ENCODE data around the gene RALGPS2.
"Not testable (repeated sequence)": the region's sequence is repeated elsewhere in the genome, so short reads cannot be mapped to it uniquely, and the experiment has no call there.

The RALGPS2 gene

GRCh38 chr1:178724376-178724727 is 692 bp upstream of the RALGPS2 start:
- DNase-seq (ENCODE audit: low read depth) = no peak

- DNase-seq (ENCODE audit: low read depth) = no peak
Measured at GRCh38 chr1:178725466-178726086, 532 bp downstream of the RALGPS2 start.

- no peak for DNase-seq (ENCODE audit: low read depth)
Measured at GRCh38 chr1:178726087-178726517, 1.1 kb downstream of the RALGPS2 start.

- DNase-seq (ENCODE audit: low read depth) = no peak
Measured at GRCh38 chr1:178726545-178726944, 1.5 kb downstream of the RALGPS2 start.

GRCh38 chr1:178727014-178727895 is 2.2 kb downstream of the RALGPS2 start:
- no peak for DNase-seq (ENCODE audit: low read depth)

- DNase-seq (ENCODE audit: low read depth) = no peak
Measured at GRCh38 chr1:178733972-178734371, 8.9 kb downstream of the RALGPS2 start.

GRCh38 chr1:178738780-178739179 is 13.7 kb downstream of the RALGPS2 start:
- DNase-seq (ENCODE audit: low read depth) = no peak

GRCh38 chr1:178739285-178740045 is 14.4 kb downstream of the RALGPS2 start:
- DNase-seq (ENCODE audit: low read depth) = no peak

GRCh38 chr1:178740491-178740890 is 15.4 kb downstream of the RALGPS2 start:
- DNase-seq (ENCODE audit: low read depth) = no peak

- DNase-seq (ENCODE audit: low read depth) = no peak
Measured at GRCh38 chr1:178740924-178741323, 15.9 kb downstream of the RALGPS2 start.

GRCh38 chr1:178743801-178744200 is 18.8 kb downstream of the RALGPS2 start:
- DNase-seq (ENCODE audit: low read depth) = no peak

GRCh38 chr1:178745260-178745659 is 20.2 kb downstream of the RALGPS2 start:
- DNase-seq (ENCODE audit: low read depth) = no peak

- DNase-seq (ENCODE audit: low read depth) = no peak
Measured at GRCh38 chr1:178746345-178746744, 21.3 kb downstream of the RALGPS2 start.

GRCh38 chr1:178747361-178747760 is 22.3 kb downstream of the RALGPS2 start:
- DNase-seq (ENCODE audit: low read depth) = not testable (repeated sequence)

GRCh38 chr1:178749581-178750166 is 24.6 kb downstream of the RALGPS2 start:
- DNase-seq (ENCODE audit: low read depth) = no peak

- DNase-seq (ENCODE audit: low read depth) = no peak
Measured at GRCh38 chr1:178751046-178751445, 26.0 kb downstream of the RALGPS2 start.

GRCh38 chr1:178752891-178753290 is 27.8 kb downstream of the RALGPS2 start:
- DNase-seq (ENCODE audit: low read depth) = no peak

- not testable (repeated sequence) for DNase-seq (ENCODE audit: low read depth)
Measured at GRCh38 chr1:178754655-178755256, 29.7 kb downstream of the RALGPS2 start.

GRCh38 chr1:178768423-178768822 is 43.4 kb downstream of the RALGPS2 start:
- DNase-seq (ENCODE audit: low read depth) = no peak

GRCh38 chr1:178772952-178773351 is 47.9 kb downstream of the RALGPS2 start:
- DNase-seq (ENCODE audit: low read depth) = no peak

GRCh38 chr1:178774263-178774662 is 49.2 kb downstream of the RALGPS2 start:
- no peak for DNase-seq (ENCODE audit: low read depth)

- no peak for DNase-seq (ENCODE audit: low read depth)
Measured at GRCh38 chr1:178776553-178776952, 51.5 kb downstream of the RALGPS2 start.

All from activated T-helper 9 cell treated with anti-CD3 and anti-CD28 coated beads, Interleukin-2, amount 50 U/mL, for 16 hours (primary cell).